Measurements from ENCODE around the gene FCN3. TPM values are rescaled to one million over a fixed set of nuclear protein-coding genes. Genes with fewer than 3 reads are reported as not detected.

Gene FCN3
- total RNA-seq, 1 experiment from 2014 or later, result 0.22 TPM

- H3K4me2 ChIP-seq (ENCODE audit: insufficient read depth, insufficient read length, low read length), result no peak overlapping the region
- no peak overlapping the region for H3K9ac ChIP-seq (ENCODE audit: extremely low read depth, insufficient read length, low read length)
- no peak overlapping the region for H2AFZ ChIP-seq (ENCODE audit: low read length)
- H3K4ac ChIP-seq (ENCODE audit: low read depth, low read length), result no peak overlapping the region
- H3K56ac ChIP-seq (ENCODE audit: insufficient read length, low read depth, low read length), result no peak overlapping the region
- no peak overlapping the region for H3K23ac ChIP-seq (ENCODE audit: insufficient read length, low read depth, low read length)
- Mint-ChIP-seq H3K4me1 (peaks cover 51 to 78% of the 10 kb centered on the region in 2 experiments), H3K4me3 (no peak overlapping the region), H3K27ac (peak overlapping the region in 2 of 3 experiments; percentile 40 to 83; a peak in 2 of 7 replicates), H3K36me3 (ENCODE audit: insufficient read depth in 1 of 3, low read depth in 3 of 3) (peaks cover 2 to 3% (median 3%) of the 10 kb centered on the region in 3 experiments; a peak in 6 of 7 replicates), H3K9me3 (no peaks in the 10 kb centered on the region), H3K27me3 (ENCODE audit: low read depth) (no peaks in the 10 kb centered on the region; the same call in 1 of the 2 replicates)
- H3K4me1 ChIP-seq (ENCODE audit: insufficient read depth, low read length), result no peaks in the 10 kb centered on the region
- no peaks in the 10 kb centered on the region for H4K20me1 ChIP-seq (ENCODE audit: control insufficient read depth, insufficient read depth, insufficient read length)
- no peak overlapping the region for H2BK20ac ChIP-seq (ENCODE audit: low read depth, low read length, poor library complexity, severe bottlenecking)
- H4K5ac ChIP-seq (ENCODE audit: insufficient read length, low read depth, low read length), result no peak overlapping the region
- H3K27me3 ChIP-seq (ENCODE audit: insufficient read depth, low read length), result no peaks in the 10 kb centered on the region
- TF ChIP-seq CTCF (conservative IDR thresholded peaks at IDR 0.05), result peak; percentile 63
- H3K79me1 ChIP-seq (ENCODE audit: insufficient read depth, low read depth, low read length, poor library complexity, severe bottlenecking), result no peaks in the 10 kb centered on the region
- H3K18ac ChIP-seq (ENCODE audit: insufficient read length, low read depth, low read length), result no peak overlapping the region
- H3K79me2 ChIP-seq (ENCODE audit: insufficient read depth, low read length), result no peaks in the 10 kb centered on the region
- H3K23me2 ChIP-seq (ENCODE audit: insufficient read length, low read depth, low read length, poor library complexity, severe bottlenecking), result no peaks in the 10 kb centered on the region
- H2BK15ac ChIP-seq (ENCODE audit: low read depth, low read length), result no peak overlapping the region
- no peak overlapping the region for H2BK120ac ChIP-seq (ENCODE audit: low read depth, low read length, poor library complexity, severe bottlenecking)
- no peak overlapping the region for H3K14ac ChIP-seq (ENCODE audit: insufficient read depth, low read length)
- no CpG with 5 or more reads among the region's 8 CpGs for WGBS (ENCODE audit: extremely low coverage, insufficient read length, low lambda C conversion rate)
- H2BK12ac ChIP-seq (ENCODE audit: insufficient read length, low read depth, low read length), result no peak overlapping the region
- no peak overlapping the region for H4K8ac ChIP-seq (replicated peaks; ENCODE audit: insufficient read length, low read depth, low read length)
- H3T11ph ChIP-seq (ENCODE audit: low read length), result no peak overlapping the region
- H2AK5ac ChIP-seq (ENCODE audit: insufficient read length, low read length), result no peak overlapping the region
- no peak overlapping the region for H3K27ac ChIP-seq (ENCODE audit: insufficient read length, low read depth, low read length)
- no peak overlapping the region for H4K91ac ChIP-seq (ENCODE audit: insufficient read length, low read depth, low read length)
- H3K9me3 ChIP-seq (ENCODE audit: control insufficient read depth, low read depth, low read length), result no peaks in the 10 kb centered on the region
- peak; percentile 81 for DNase-seq
- no peak overlapping the region for H2BK5ac ChIP-seq (ENCODE audit: insufficient read length, low read length)
Observed at GRCh38 chr1:27402349-27402754, 27.7 kb upstream of the FCN3 start.

All from H9 (cell line).